Measurements from ENCODE around the gene UPF2.

GRCh38 chr10:12022580-12023257 is 19.9 kb downstream of the UPF2 start:
- TF ChIP-seq BRCA1 (IDR thresholded peaks at IDR 0.05; ENCODE audit: low read depth, low read length) (no peak), TAF1 (IDR thresholded peaks at IDR 0.05; ENCODE audit: borderline replicate concordance, low read depth, low read length) (no peak)

All from GM12878 (cell line).